Mesendoderm (in vitro differentiated cells): ENCODE data around the gene CLIC1.
"Not testable (repeated sequence)": the region's sequence is repeated elsewhere in the genome, so short reads cannot be mapped to it uniquely, and the experiment has no call there.

Source experiments
- DNase-seq: peaks from one replicate; pipeline ENCODE4 v3.0.0; 2013
- H2AK5ac ChIP-seq: 2 replicates; pipeline ENCODE4 v1.6.1; 2013; ENCODE audit warnings: low read length, inconsistent platforms
- H2BK120ac ChIP-seq: 2 replicates; pipeline ENCODE4 v1.6.1; 2013; ENCODE audit warnings: low read depth, mild to moderate bottlenecking, low read length, moderate library complexity, mixed read lengths
- H2BK15ac ChIP-seq: replicated peaks from 2 replicates; pipeline ENCODE4 v1.6.1; 2013; ENCODE audit warnings: low read depth, mild to moderate bottlenecking, moderate library complexity
- H2BK5ac ChIP-seq: 2 replicates; pipeline ENCODE4 v1.6.1; 2013; ENCODE audit warnings: low read length, inconsistent platforms
- H3K18ac ChIP-seq: 2 replicates; pipeline ENCODE4 v1.6.1; 2013; ENCODE audit warnings: mild to moderate bottlenecking, low read length, mixed read lengths
- H3K23ac ChIP-seq: one replicate; pipeline ENCODE4 v1.6.1; 2013; ENCODE audit warnings: low read length
- H3K27ac ChIP-seq: 2 replicates; pipeline ENCODE4 v1.5.1; 2013; ENCODE audit warnings: low read depth, mild to moderate bottlenecking, inconsistent platforms, low read length, moderate library complexity
- H3K27me3 ChIP-seq: 2 replicates; pipeline ENCODE4 v1.6.1; 2013; ENCODE audit warnings: low read length, control low read depth, mild to moderate bottlenecking, inconsistent platforms; ENCODE audit not compliant: insufficient read depth, poor library complexity
- H3K36me3 ChIP-seq: 2 replicates; pipeline ENCODE4 v1.6.1; 2013; ENCODE audit warnings: low read length, inconsistent platforms; ENCODE audit not compliant: control insufficient read depth, insufficient read depth
- H3K4ac ChIP-seq: one replicate; pipeline ENCODE4 v1.6.1; 2013; ENCODE audit warnings: low read depth, mild to moderate bottlenecking, low read length, moderate library complexity
- H3K4me1 ChIP-seq: 2 replicates; pipeline ENCODE4 v1.6.1; 2013; ENCODE audit warnings: low read depth, low read length, inconsistent platforms; ENCODE audit not compliant: control insufficient read depth
- H3K4me2 ChIP-seq: 2 replicates; pipeline ENCODE4 v1.6.1; 2013; ENCODE audit warnings: low read length
- H3K4me3 ChIP-seq: 2 replicates; pipeline ENCODE4 v1.5.1; 2013; ENCODE audit warnings: mild to moderate bottlenecking, low read length
- H3K56ac ChIP-seq: one replicate; pipeline ENCODE4 v1.6.1; 2013; ENCODE audit warnings: low read length
- H3K79me1 ChIP-seq: 2 replicates; pipeline ENCODE4 v1.6.1; 2013; ENCODE audit warnings: low read length, inconsistent platforms
- H3K79me2 ChIP-seq: 2 replicates; pipeline ENCODE4 v1.6.1; 2013; ENCODE audit warnings: mild to moderate bottlenecking, low read length; ENCODE audit not compliant: control insufficient read depth, insufficient read depth
- H3K9ac ChIP-seq: 2 replicates; pipeline ENCODE4 v1.6.1; 2013; ENCODE audit warnings: low read length, inconsistent platforms
- H4K5ac ChIP-seq: one replicate; pipeline ENCODE4 v1.6.1; 2013; ENCODE audit warnings: low read length
- H4K8ac ChIP-seq: one replicate; pipeline ENCODE4 v1.6.1; 2013; ENCODE audit warnings: low read depth, mild to moderate bottlenecking, control low read depth, low read length, moderate library complexity
- WGBS: extraction: QIAGEN DNeasy Blood & Tissue Kit; methylation state at CpG from one replicate; pipeline ENCODE4 v1.1.7; 2013; ENCODE audit warnings: low lambda C conversion rate, missing lambda C conversion rate; ENCODE audit not compliant: insufficient coverage; ENCODE audit errors: extremely low coverage; 5-methylcytosine and 5-hydroxymethylcytosine counted together

CLIC1 gene

DNA sequence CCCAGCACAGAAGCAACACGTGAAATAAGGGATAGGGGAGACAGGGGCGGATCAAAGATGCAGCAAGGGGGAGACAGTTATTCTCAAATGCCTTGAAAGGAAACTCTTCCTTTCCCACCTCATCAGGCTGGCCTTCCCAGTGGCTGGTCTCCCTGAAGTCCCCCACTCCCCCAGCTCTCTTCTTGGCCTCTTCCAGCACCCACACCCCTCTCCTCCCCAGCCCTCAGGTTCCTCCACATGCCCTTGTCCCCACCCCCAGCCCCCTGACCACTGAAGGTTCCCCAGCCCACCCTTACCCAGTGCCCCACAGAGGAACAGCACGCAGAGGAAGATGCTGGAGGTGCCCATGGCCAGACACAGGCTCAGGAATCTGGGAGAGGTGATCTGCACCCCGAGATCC lies 22.9 kb downstream of the CLIC1 start:
- Histone ChIP-seq H2BK15ac (peak overlapping the region; percentile 37), H3K4me3 (no peak overlapping the region), H3K4ac (peak overlapping the region; percentile 81), H2BK5ac (peak overlapping the region; percentile 96), H3K18ac (peak overlapping the region; percentile 92), H2AK5ac (peak overlapping the region; percentile 51), H4K5ac (no peak overlapping the region), H3K79me1 (no peaks in the 10 kb centered on the region), H3K36me3 (no peaks in the 10 kb centered on the region), H3K23ac (no peak overlapping the region), H3K27me3 (no peaks in the 10 kb centered on the region), H3K56ac (peak overlapping the region; percentile 93), H4K8ac (peak overlapping the region; percentile 79), H3K4me2 (no peak overlapping the region), H2BK120ac (peak overlapping the region; percentile 73), H3K4me1 (peaks cover 21% of the 10 kb centered on the region), H3K27ac (peak overlapping the region; percentile 69), H3K79me2 (no peaks in the 10 kb centered on the region), H3K9ac (peak overlapping the region; percentile 62)
- no CpG with 5 or more reads among the region's 4 CpGs for WGBS
- DNase-seq = no peak

DNA sequence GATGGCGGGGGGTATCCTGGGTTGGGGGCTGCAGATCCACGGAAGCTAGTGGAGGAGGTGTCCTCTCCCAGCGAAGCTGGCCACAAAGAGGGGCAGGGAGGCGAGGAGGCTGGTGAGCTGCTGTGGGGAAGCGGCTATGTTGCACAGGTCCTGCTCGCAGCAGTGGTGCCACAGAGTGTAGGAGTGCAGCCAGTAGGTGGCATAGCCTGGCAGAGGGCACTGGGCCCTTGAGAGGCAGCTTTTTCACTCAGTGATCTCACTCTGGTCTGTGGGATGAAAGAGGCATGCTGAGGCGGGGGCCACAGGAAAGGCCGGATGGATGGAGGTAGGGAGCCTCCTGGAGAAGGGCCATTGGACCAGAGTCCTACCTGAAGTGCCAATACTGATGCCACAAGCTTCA lies 24.0 kb downstream of the CLIC1 start:
- Histone ChIP-seq H3K4me1 (peaks cover 18% of the 10 kb centered on the region), H3K36me3 (no peaks in the 10 kb centered on the region), H3K18ac (no peak overlapping the region), H3K23ac (no peak overlapping the region), H3K56ac (peak overlapping the region; percentile 62), H3K4me3 (no peak overlapping the region), H4K8ac (no peak overlapping the region), H3K27me3 (no peaks in the 10 kb centered on the region), H3K4me2 (no peak overlapping the region), H3K4ac (no peak overlapping the region), H4K5ac (no peak overlapping the region), H3K79me1 (no peaks in the 10 kb centered on the region), H3K79me2 (no peaks in the 10 kb centered on the region), H2BK120ac (no peak overlapping the region), H3K9ac (no peak overlapping the region), H2BK5ac (no peak overlapping the region), H2BK15ac (no peak overlapping the region), H2AK5ac (peak overlapping the region; percentile 15), H3K27ac (no peak overlapping the region)
- DNase-seq = no peak
- WGBS = no CpG with 5 or more reads among the region's 8 CpGs

DNA sequence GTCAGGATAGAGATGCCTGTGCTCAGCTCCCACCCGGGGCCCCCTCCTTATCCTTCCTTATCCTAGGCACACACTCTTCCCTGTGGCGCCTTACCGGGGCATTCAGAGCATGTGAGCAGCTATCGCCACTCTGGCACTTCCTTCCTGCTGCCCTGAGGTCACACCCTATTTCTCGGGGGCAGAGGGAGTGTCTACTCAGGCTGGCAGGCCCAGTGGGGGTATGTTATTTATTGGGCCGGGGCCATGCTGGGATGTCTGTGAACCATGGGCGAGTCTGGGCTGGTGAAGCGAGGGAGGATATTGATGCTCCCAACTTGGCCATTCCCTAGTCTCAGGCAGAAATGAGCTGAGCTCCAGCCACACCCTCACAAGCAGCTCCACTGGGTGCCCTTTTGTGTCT lies 25.1 kb downstream of the CLIC1 start:
- H4K8ac ChIP-seq = no peak overlapping the region
- H2BK120ac ChIP-seq = no peak overlapping the region
- no peak overlapping the region for H3K9ac ChIP-seq
- no peaks in the 10 kb centered on the region for H3K79me1 ChIP-seq
- no peaks in the 10 kb centered on the region for H3K27me3 ChIP-seq
- no CpG with 5 or more reads among the region's 8 CpGs for WGBS
- no peak overlapping the region for H2BK5ac ChIP-seq
- no peak overlapping the region for H3K23ac ChIP-seq
- H3K56ac ChIP-seq = no peak overlapping the region
- no peaks in the 10 kb centered on the region for H3K79me2 ChIP-seq
- no peak overlapping the region for H3K4me2 ChIP-seq
- H3K4me1 ChIP-seq = peaks cover 18% of the 10 kb centered on the region
- H2BK15ac ChIP-seq = no peak overlapping the region
- no peak for DNase-seq
- H3K4me3 ChIP-seq = no peak overlapping the region
- H4K5ac ChIP-seq = no peak overlapping the region
- H3K36me3 ChIP-seq = no peaks in the 10 kb centered on the region
- no peak overlapping the region for H3K27ac ChIP-seq
- no peak overlapping the region for H3K4ac ChIP-seq
- H3K18ac ChIP-seq = no peak overlapping the region
- no peak overlapping the region for H2AK5ac ChIP-seq

DNA sequence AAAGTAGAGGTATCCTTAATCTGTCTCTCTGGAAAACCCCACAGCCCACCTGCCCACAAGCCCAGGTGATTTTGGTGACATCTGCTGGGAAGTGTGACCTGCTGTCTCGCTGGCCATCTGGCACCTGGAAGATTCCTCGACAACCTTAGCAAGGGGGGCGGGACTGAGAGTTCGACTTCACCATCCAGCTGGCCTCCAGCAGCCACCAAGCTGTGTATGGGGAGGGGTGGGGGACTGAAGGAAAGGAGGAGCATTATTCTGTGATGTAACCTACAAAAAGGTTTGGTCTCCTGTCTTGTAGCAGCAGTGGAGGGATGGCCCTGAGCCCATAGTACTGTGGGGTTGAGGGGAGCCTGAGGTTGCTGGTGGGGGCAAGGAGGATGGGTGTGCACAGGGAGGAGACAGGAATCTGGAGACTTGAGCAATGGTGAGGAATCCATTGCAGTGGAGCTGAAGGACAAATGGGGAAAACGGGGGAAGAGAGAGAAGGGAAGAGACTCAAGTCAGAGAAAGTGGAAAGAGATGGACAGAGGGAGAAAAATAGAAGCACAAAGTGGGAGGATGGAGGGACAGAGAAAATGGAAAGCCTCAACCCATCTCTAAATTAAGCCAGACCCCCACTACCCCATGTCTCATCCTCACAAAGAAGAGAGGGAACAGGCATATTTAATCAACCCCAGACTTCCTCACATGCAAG lies 25.7 kb downstream of the CLIC1 start:
- Histone ChIP-seq H3K27ac (no peak overlapping the region), H3K27me3 (no peaks in the 10 kb centered on the region), H3K4me1 (peaks cover 18% of the 10 kb centered on the region), H2AK5ac (peak overlapping the region; percentile 43), H3K9ac (peak overlapping the region; percentile 13), H3K18ac (no peak overlapping the region), H3K23ac (no peak overlapping the region), H3K79me2 (no peaks in the 10 kb centered on the region), H3K36me3 (no peaks in the 10 kb centered on the region), H4K5ac (no peak overlapping the region), H2BK5ac (no peak overlapping the region), H3K4ac (no peak overlapping the region), H2BK15ac (no peak overlapping the region), H3K4me3 (no peak overlapping the region), H3K56ac (peak overlapping the region; percentile 54), H2BK120ac (no peak overlapping the region), H3K4me2 (no peak overlapping the region), H4K8ac (no peak overlapping the region), H3K79me1 (no peaks in the 10 kb centered on the region)
- WGBS = no CpG with 5 or more reads among the region's 5 CpGs
- peak; percentile 45 for DNase-seq

DNA sequence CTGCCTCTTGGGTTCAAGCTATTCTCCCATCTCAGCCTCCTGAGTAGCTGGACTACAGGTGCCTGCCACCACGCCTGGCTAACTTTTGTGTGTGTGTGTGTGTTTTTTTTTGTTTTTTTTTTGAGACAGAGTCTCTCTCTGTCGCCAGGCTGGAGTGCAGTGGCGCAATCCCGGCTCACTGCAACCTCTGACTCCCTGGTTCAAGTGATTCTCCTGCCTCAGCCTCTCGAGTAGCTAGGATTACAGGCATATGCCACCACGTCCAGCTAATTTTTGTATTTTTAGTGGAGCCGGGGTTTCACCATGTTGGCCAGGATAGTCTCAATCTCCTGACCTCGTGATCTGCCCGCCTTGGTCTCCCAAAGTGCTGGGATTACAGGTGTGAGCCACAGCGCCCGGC lies 27.2 kb downstream of the CLIC1 start:
- not testable (repeated sequence) for H3K79me2 ChIP-seq, H3K4ac ChIP-seq, H2BK120ac ChIP-seq, H3K79me1 ChIP-seq, H4K5ac ChIP-seq, H3K56ac ChIP-seq, H3K27ac ChIP-seq, H3K18ac ChIP-seq, H2BK5ac ChIP-seq, H3K9ac ChIP-seq, H3K4me3 ChIP-seq, H3K4me2 ChIP-seq, H4K8ac ChIP-seq, H3K36me3 ChIP-seq, H3K27me3 ChIP-seq, H3K23ac ChIP-seq, DNase-seq, H2BK15ac ChIP-seq, H2AK5ac ChIP-seq
- WGBS = no CpG with 5 or more reads among the region's 11 CpGs
- peaks cover 12% of the 10 kb centered on the region for H3K4me1 ChIP-seq

DNA sequence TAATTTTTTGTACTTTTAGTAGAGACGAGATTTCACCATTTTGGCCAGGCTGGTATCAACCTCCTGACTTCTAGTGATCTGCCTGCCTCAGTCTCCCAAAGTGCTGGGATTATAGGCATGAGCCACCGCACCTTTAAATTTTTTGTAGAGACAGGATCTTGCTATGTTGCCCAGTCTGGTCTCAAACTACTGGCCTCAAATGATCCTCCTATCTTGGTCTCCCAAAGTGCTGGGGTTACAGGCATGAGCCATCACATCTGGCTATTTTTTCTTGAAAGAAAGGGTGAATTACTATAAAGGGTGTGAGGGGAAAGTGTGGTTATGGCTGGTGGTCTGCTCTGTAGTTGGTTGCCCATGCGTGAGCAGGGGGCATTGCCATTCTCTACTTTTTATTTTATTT lies 28.1 kb downstream of the CLIC1 start:
- Histone ChIP-seq H2BK5ac (no peak overlapping the region), H3K27ac (no peak overlapping the region), H3K9ac (no peak overlapping the region), H3K18ac (no peak overlapping the region), H3K79me2 (no peaks in the 10 kb centered on the region), H2AK5ac (no peak overlapping the region), H4K5ac (no peak overlapping the region), H3K4me2 (no peak overlapping the region), H2BK120ac (no peak overlapping the region), H4K8ac (no peak overlapping the region), H3K27me3 (no peaks in the 10 kb centered on the region), H2BK15ac (no peak overlapping the region), H3K56ac (no peak overlapping the region), H3K36me3 (no peaks in the 10 kb centered on the region), H3K4me3 (no peak overlapping the region), H3K4me1 (peaks cover 6% of the 10 kb centered on the region), H3K4ac (no peak overlapping the region), H3K79me1 (no peaks in the 10 kb centered on the region), H3K23ac (no peak overlapping the region)
- WGBS = no CpG with 5 or more reads among the region's 3 CpGs
- no peak for DNase-seq
